ENCODE measurements around the gene ZNF570. TPM values are rescaled to one million over a fixed set of nuclear protein-coding genes. Genes with fewer than 3 reads are reported as not detected.

Gene ZNF570
- total and polyA plus RNA-seq, 2 of the 13 experiments (the other 11 are each of a cell fraction or from before 2014, with no cell fraction given) = 1.0 to 4.4 TPM

GRCh38 chr19:37466798-37467607, 2.2 kb upstream of the ZNF570 start, which contains the start of gene ZNF569 (continued):
- TF ChIP-seq KAT8 (CRISPR knock-in tag; IDR thresholded peaks at IDR 0.05) = peak; percentile 92
- TF ChIP-seq ATF1 (CRISPR knock-in tag; IDR thresholded peaks at IDR 0.05) = peak; percentile 70
- TF ChIP-seq, protein P1, sequence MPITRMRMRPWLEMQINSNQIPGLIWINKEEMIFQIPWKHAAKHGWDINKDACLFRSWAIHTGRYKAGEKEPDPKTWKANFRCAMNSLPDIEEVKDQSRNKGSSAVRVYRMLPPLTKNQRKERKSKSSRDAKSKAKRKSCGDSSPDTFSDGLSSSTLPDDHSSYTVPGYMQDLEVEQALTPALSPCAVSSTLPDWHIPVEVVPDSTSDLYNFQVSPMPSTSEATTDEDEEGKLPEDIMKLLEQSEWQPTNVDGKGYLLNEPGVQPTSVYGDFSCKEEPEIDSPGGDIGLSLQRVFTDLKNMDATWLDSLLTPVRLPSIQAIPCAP (CRISPR knock-in tag; IDR thresholded peaks at IDR 0.05; ENCODE audit: low read depth) = no peak
- TF ChIP-seq JDP2 (CRISPR knock-in tag; IDR thresholded peaks at IDR 0.05; ENCODE audit: borderline replicate concordance) = no peak
- TF ChIP-seq TFE3 (CRISPR knock-in tag; IDR thresholded peaks at IDR 0.05) = no peak
- TF ChIP-seq, protein P2, sequence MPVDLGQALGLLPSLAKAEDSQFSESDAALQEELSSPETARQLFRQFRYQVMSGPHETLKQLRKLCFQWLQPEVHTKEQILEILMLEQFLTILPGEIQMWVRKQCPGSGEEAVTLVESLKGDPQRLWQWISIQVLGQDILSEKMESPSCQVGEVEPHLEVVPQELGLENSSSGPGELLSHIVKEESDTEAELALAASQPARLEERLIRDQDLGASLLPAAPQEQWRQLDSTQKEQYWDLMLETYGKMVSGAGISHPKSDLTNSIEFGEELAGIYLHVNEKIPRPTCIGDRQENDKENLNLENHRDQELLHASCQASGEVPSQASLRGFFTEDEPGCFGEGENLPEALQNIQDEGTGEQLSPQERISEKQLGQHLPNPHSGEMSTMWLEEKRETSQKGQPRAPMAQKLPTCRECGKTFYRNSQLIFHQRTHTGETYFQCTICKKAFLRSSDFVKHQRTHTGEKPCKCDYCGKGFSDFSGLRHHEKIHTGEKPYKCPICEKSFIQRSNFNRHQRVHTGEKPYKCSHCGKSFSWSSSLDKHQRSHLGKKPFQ (CRISPR knock-in tag; IDR thresholded peaks at IDR 0.05; ENCODE audit: insufficient replicate concordance) = no peak
- no peak for TF ChIP-seq HHEX (CRISPR knock-in tag; IDR thresholded peaks at IDR 0.05)
- TF ChIP-seq TAF15 (IDR thresholded peaks at IDR 0.05; ENCODE audit: low read depth, low read length, poor library complexity, severe bottlenecking) = no peak
- no peak for TF ChIP-seq ZNF510 (CRISPR knock-in tag; IDR thresholded peaks at IDR 0.05; ENCODE audit: low read depth)
- TF ChIP-seq ZNF430 (CRISPR knock-in tag; IDR thresholded peaks at IDR 0.05) = 0 out of 2 replicates have a peak, but pooled peaks have one; percentile 33
- TF ChIP-seq RORA (CRISPR knock-in tag; IDR thresholded peaks at IDR 0.05) = no peak
- no peak for TF ChIP-seq HNRNPK (IDR thresholded peaks at IDR 0.05; ENCODE audit: low read depth, low read length, poor library complexity, severe bottlenecking)
- peak; percentile 72; the same call in 1 of the 2 replicates for TF ChIP-seq PRDM10 (CRISPR knock-in tag; IDR thresholded peaks at IDR 0.05; ENCODE audit: low read depth)
- TF ChIP-seq, protein P3, sequence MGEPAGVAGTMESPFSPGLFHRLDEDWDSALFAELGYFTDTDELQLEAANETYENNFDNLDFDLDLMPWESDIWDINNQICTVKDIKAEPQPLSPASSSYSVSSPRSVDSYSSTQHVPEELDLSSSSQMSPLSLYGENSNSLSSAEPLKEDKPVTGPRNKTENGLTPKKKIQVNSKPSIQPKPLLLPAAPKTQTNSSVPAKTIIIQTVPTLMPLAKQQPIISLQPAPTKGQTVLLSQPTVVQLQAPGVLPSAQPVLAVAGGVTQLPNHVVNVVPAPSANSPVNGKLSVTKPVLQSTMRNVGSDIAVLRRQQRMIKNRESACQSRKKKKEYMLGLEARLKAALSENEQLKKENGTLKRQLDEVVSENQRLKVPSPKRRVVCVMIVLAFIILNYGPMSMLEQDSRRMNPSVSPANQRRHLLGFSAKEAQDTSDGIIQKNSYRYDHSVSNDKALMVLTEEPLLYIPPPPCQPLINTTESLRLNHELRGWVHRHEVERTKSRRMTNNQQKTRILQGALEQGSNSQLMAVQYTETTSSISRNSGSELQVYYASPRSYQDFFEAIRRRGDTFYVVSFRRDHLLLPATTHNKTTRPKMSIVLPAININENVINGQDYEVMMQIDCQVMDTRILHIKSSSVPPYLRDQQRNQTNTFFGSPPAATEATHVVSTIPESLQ (CRISPR knock-in tag; conservative IDR thresholded peaks at IDR 0.05) = no peak
- TF ChIP-seq RNF2 (conservative IDR thresholded peaks at IDR 0.05; ENCODE audit: low read depth) = no peak
- no peak; the same call in 1 of the 2 replicates for TF ChIP-seq ZSCAN9 (CRISPR knock-in tag; IDR thresholded peaks at IDR 0.05; ENCODE audit: borderline replicate concordance)
- peak; percentile 85; the same call in 1 of the 2 replicates for TF ChIP-seq ZNF558 (CRISPR knock-in tag; IDR thresholded peaks at IDR 0.05; ENCODE audit: borderline replicate concordance)
- no peak for TF ChIP-seq SNRNP70 (IDR thresholded peaks at IDR 0.05; ENCODE audit: low read depth, low read length)
- TF ChIP-seq ZNF235 (CRISPR knock-in tag; IDR thresholded peaks at IDR 0.05; ENCODE audit: borderline replicate concordance) = peak; percentile 86; the same call in 1 of the 2 replicates
